NT2/D1 (cell line): ENCODE data around the gene HDAC10.

ENCODE experiments used
- SUZ12 ChIP-seq: IDR thresholded peaks from 2 replicates; pipeline ENCODE4 v1.6.1; 2011; ENCODE audit not compliant: insufficient read length, insufficient read depth; ENCODE audit errors: extremely low read depth
- YY1 ChIP-seq: IDR thresholded peaks from 2 replicates; pipeline ENCODE4 v1.6.1; 2011; ENCODE audit not compliant: insufficient read length, insufficient read depth
- ZNF274 ChIP-seq: IDR thresholded peaks from 2 replicates; pipeline ENCODE4 v1.6.1; 2011; ENCODE audit warnings: mild to moderate bottlenecking, low read depth, low read length

- TF ChIP-seq YY1 (no peak), SUZ12 (no peak), ZNF274 (no peak)
These were observed 28.6 kb downstream of the HDAC10 start for GRCh38 chr22:50222508-50222907.
